NCI-H446 (cell line): ENCODE measurements around the gene ARHGEF17.
A peak's percentile ranks its signal among the peaks of the same experiment; 100 is the strongest.

ENCODE experiments used
- DNase-seq, 2 experiments: peaks; one replicate each; lab custom pipeline; 2025; lab: John Stamatoyannopoulos, UW

ARHGEF17 gene

DNA sequence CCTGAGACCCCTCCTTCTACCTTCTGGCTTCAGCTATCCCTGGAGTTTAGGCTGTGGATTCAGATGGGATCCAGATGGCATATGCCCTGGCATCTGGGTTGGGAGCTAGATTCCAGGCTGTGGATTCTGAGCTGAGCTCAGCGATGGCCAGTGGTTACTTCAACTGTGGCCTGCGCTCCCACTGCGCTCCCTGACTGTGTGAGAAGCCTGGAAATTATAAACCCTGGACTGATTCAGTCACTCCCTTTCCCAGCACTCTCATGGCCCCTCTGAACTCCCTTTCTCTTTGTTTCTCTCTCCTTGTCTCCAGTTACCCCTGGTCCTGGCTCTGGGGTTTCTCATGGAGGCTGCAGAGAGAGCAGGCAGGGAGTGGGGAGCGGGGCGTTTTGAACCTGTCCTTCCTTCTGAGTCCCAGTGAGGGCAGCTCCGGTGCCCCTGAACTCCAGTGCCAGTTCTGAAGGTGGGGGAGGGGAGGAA, 4.8 kb downstream of the ARHGEF17 start:
- DNase-seq, result peak in 1 of 2 experiments; percentile 32

- no peak for DNase-seq
Measured at GRCh38 chr11:73313652-73314051, 5.6 kb downstream of the ARHGEF17 start.

DNA sequence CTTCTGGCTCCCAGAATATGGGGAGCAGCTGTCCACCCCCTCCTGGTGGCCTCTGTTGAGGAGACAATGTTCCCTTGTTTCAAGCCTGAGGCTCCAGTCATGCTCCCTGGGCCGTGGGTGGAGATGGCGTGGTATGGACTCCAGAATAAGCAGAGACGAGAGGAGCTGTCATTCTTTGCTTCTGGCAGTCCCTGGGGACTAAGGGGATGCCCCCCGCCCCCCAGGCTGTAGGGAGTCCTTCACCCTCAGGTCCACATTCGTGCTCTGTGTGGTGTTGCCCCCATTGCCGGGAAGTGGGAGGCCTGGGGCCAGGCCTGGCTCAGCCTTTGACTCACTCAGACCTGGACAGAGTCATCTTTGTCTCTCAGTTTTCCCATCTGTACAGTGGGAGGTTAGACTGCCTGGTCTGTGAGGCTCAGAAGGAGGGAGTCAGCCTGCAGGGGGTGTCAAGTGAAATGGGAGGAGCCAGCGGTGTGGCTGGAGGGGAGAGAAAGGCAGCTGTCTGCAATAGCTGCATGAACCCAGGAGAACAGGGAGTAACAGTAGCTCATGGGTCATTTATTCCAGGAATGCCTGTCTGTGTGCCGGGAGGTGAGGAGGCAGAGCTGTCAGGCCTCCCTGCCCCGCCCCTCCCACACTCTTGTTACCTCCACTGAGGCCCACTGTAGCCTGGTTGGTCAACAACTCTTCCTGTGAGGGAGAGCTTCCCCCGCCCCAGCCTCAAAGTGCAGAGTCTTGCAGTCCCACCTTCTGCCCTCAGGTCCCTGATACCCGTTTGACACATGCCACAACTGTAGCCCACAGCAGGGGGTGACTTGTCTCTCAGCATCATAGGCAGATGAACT, 6.3 kb downstream of the ARHGEF17 start:
- DNase-seq, result no peak

DNA sequence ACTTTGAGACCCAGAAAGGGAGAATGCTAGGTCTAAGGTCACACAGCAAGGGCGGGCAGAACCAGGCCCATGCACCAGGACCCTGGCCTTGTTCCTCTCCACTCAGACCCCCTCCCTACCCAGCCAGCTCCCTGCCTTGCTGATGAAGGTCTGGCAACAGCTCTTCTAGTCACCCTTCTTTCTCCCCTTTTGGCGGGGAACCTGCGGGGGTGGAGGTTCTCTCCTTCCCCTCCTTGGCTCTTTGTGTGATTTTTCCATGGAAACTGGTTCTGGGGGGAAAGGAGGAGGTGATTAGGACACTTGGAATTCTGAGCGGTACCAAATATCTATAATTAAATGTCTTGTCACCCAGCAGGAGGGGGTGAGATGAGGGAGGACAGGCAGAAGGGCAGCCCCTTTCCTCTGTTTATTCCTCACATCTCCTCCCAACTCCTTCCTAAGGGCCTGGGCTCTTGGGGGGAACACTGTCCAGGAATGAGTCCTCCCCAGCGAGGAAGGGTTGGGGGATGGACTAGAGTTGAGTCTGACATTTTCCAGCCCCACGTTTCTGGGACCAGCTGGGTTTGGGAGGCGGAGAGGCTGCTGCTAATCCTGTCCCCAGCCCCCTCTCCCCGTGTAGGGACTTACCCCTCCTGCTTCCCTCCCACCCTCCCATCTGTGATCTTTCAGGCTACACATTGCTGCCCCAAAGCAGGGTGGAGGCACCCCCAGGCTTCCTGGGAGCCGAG, 7.4 kb downstream of the ARHGEF17 start:
- no peak for DNase-seq

GRCh38 chr11:73316422-73316821, 8.3 kb downstream of the ARHGEF17 start:
- DNase-seq, result no peak

- DNase-seq, result peak; percentile 60 to 88
Measured at GRCh38 chr11:73317373-73317772, 9.3 kb downstream of the ARHGEF17 start.

DNA sequence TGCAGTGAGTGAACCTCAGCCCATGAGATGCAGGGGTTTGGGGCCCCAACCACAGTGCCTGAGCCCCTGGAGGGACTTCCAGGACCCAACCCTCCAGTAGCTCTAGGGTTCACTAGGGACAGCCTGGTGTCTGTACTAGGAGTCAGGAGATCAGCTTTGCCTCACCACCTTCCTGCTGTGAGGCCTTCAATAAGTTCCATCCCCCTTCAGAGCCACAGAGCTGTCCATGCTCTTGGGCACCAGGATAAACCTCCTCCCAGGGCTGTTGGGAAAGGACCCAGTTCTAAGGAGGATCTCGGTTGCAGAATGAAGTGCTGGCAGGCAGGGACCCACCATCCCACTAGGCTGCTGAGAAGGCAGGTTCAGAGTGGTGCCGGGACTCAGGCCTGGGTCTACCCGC, 9.7 kb downstream of the ARHGEF17 start:
- DNase-seq, result no peak

- DNase-seq, result peak; percentile 46 to 69
Measured at GRCh38 chr11:73318501-73319011, 10.5 kb downstream of the ARHGEF17 start.

DNA sequence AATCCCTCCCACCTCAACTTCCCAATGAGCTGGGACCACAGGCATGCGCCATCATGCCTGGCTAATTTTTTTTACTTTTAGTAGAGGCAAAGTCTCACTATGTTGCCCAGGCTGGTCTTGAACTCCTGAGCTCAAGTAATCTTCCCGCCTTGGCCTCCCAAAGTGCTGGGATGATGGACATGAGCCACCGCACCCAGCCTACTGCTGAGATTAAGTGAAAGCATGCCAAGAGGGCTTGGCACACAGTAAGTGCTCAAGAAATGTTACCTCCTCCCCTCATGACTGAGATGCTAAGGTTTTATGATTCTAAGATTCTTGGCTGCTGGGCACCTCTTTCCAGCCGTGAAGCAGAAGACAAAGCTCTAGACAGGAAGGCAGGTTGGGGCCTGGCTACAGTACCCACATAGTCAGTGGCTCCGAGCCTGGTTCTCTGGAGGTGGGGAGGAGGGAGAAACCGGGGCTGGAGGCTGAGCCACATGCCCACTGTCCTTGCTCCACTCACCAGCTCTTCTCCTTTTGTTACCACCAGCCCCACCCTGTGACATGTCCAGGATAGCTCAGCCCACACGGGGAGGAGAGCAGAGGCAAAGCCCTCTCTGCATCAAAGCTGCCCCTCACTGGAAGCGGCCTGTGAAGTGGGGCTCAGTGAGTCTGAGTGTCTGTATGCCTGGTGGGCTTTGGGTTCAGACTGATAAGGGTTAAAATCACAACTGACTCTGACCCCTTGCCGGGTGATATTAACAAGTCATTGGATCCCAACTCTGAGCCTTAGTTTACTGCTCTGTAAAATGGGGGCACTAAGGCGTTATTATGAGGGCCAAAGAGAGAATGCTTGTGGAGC, 12.9 kb downstream of the ARHGEF17 start:
- DNase-seq, result peak; percentile 20 to 74

DNA sequence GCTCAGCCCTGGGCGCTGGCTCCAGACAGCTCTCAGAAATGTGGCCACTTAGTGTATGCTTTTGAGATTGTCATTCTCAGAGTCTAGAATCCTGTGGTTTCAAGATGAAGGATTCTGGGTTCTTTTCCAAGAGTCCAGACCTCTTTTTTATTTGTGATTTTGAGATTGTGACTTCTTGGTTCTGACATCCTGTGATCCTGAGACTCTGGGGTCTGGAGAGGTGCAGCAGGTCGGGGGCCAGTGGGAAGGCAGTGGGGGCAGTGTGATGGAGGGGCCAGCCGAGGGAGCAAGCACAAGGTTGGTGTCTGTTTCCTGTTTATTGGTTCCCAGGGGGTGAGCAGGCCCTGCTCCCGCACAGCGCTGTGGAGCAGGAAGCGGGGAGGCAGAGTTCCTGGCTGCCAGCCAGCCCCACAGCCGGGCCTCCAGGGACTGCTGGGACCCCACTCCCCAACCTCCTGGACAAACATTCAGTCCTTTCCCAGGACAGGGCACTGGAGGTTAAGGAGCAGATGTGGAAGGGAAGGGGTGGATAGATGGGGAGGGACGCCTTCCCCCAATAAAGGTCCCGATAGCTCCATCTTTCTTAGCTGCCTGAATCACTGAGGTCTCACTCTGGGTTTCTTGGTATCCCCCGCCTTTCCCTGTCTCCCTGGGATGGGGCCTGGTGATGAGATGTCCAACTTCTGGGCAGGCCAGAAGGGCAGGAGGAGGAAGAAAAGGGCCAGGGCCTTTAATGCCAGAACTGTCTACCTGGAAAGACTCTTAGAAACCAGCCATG, 13.7 kb downstream of the ARHGEF17 start:
- no peak for DNase-seq

GRCh38 chr11:73322382-73323306, 14.6 kb downstream of the ARHGEF17 start:
- DNase-seq, result peak in 1 of 2 experiments; percentile 27

DNA sequence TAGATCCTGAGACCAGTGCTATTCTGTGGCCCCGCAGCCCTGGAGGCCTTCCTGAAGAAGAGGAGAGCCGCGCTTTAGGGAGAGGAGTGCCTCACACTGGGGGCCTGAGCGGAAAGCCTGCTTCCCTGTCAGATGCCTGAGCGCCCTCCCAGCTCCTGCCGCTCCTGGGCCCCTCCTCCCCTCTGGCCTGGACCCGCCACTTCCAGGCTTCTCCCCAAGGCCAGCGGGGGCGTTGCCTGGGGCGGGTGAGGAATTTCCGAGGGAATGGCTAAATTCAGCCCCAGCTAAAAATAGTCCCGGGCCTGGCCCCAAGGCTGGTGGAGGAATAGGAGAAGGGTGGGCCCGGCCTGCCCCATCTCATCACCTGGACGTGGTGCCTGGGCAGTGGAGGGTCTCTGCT, 15.4 kb downstream of the ARHGEF17 start:
- DNase-seq, result no peak

- no peak for DNase-seq
Measured at GRCh38 chr11:73324116-73324515, 16.0 kb downstream of the ARHGEF17 start.

DNA sequence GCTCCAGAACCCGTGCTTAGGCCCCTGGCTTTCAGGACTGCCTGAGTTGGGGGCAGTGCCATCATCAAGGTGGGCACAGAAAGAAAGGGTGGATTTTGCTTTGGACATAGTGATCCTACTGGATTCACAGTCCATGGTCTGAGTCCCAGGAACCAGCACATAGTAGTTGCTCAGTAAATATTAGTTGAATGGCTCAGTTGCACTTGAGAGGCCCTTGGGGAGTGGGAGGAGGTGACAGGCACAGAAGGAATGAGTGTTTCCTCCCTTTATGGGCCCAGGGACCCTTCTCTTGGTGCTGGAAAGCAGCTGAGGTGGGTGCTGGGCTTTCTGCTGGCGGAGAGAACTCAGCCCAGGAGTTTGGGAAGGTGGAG, 16.6 kb downstream of the ARHGEF17 start:
- no peak for DNase-seq

GRCh38 chr11:73325036-73325981, 17.2 kb downstream of the ARHGEF17 start:
- DNase-seq, result no peak

DNA sequence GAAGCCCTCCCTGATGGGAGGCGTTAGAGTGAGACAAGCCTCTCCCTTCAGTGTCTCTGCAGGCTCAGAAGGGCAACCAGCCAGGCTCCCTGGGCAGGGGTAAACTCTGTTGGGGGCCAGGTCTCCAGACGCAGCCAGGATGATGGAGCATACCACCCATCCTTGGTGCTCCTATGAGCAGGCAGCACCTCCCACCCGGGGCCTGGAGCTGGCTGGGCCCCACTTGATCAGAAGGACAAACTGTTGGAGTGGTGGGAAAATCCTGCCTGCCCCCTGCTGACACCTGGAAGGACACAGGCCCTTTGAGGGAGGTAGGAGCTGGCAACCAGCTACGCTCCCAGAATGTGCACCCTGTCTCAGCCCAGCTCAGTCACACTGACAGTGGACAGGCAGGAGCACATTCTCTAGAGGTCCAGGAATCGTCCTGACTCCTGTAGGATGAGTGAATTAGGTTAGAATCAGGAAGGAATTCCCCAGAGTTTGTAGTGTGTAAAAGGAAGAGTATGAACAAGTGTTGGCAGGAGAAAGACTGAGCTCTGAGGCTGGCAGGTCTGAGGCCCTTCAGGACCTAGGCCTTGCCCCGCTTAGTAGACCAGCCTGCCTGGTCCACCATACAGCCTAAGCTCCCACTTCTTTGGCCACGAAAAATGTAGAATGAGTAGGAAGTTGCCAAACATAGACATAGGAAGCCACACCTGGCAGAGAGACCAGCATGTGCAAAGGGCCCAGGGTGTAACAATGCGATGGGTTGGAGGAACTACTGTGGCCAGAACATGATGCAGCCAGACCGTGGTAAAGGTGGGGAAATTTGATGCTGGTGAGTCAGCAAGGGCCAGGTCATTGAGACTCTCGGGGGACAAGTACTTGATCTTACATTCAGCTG, 19.1 kb downstream of the ARHGEF17 start:
- peak in 1 of 2 experiments; percentile 24 for DNase-seq

DNA sequence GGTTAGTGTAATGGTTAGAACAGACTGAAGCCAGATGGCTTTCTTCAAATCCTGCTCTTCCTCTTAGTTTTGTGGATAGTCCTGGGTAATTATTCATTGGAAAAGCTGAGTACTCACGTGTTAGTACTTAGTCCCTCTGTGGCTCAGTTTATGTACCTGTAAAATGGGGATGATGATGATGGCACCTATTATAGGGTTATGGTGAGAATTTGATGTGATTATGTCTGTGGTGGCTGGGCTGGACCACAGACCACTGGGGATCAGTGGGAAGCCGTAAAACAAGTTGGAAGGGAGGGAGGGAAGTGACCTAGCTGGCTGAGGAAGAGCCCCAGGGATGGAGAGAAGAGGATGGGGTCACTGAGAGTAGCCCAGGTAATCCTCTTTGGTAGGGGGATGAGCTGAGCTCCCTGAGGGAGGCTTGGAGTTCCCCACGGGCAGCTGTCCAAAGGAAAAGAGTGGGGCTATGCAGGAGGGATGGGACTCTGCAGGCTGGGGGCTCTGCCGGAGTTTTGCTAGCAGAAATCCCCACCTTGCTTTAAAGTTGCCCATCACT, 19.8 kb downstream of the ARHGEF17 start:
- DNase-seq, result no peak
